WI38 (cell line): ENCODE data around the gene EIF4G3.

Experiments used
- H3K4me3 ChIP-seq: 2 replicates; pipeline ENCODE4 v1.5.1; 2011; ENCODE audit warnings: low read depth, mild to moderate bottlenecking, control low read depth, low read length
- CTCF ChIP-seq: IDR thresholded peaks from 2 replicates; pipeline ENCODE4 v1.5.1; 2012; ENCODE audit warnings: low read depth, mild to moderate bottlenecking, control low read depth, low read length

The EIF4G3 gene

GRCh38 chr1:20964540-20965484 lies 211.9 kb downstream of the EIF4G3 start:
- TF ChIP-seq CTCF, result no peak
- H3K4me3 ChIP-seq, result no peak overlapping the region

DNA sequence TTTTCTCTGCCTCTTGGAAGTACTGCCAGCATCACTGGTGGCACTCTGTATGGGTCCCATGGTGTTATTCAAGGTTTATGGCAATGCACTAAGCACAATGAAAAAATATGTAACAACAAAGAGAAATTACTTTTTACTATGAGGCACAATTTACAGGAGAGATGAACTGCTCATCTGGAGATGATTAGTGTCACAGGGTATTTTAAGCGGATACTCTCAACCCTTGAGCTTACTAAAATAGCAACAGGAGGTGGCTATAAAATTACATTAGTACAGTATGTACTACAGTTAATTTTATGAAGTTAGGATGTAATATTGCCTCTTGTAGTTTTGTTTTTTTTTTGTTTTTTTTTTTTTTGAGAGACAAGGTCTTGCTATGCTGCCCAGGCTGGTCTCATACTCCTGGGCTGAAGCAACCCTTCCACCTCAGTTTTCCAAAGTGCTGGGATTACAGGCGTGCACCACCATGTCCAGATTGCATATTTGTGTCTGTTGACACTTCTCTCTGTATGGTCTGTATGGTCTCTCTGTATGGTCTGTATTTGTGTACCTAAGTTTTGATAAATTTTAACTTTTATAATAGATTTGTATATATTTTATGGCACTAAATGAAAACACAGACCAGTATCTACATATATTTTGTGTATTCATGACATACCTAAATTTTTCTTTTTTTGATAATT lies 214.0 kb downstream of the EIF4G3 start:
- H3K4me3 ChIP-seq, result no peak overlapping the region
- no peak for TF ChIP-seq CTCF

- no peak for TF ChIP-seq CTCF
- no peak overlapping the region for H3K4me3 ChIP-seq
Observed at GRCh38 chr1:20958430-20958829, 218.3 kb downstream of the EIF4G3 start.

- no peak for TF ChIP-seq CTCF
- no peak overlapping the region for H3K4me3 ChIP-seq
Observed at GRCh38 chr1:20956272-20956671, 220.4 kb downstream of the EIF4G3 start.

- H3K4me3 ChIP-seq, result no peak overlapping the region
- TF ChIP-seq CTCF, result no peak
Observed at GRCh38 chr1:20950679-20951078, 226.0 kb downstream of the EIF4G3 start.

DNA sequence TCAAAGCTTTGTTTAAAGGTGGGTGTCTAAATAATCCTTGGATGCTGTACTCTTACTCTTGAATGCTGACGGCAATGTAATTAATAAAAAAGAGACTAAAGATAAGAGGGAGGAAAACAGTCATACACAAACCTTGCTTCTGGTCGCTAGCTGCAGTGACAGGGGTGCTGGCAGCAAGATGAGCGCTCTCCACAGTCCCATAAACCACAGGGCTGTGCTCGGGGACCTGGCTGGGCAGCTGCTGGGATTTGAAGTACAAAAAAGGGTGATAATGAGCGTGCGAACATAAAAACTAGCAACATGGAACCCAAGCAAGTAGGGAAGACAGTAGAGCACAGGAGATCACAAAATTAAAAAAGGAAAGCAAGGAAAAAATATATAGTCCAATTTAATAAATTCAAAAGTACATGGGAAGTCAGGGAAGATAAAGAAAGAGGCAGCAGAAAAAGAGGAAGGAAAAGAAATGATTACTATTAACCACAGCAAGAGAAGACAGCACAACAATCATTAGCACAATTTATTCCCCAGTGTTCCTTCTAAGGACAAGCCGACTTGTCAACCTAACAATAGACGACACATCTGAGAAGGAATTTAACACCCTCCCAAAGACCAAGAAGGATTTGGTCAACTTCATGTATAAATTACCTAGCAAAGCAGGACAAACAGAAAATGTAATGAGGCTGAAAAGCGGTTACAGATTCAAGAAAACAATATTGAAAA lies 226.7 kb downstream of the EIF4G3 start:
- no peak overlapping the region for H3K4me3 ChIP-seq
- no peak for TF ChIP-seq CTCF
